BLaER1 treated with 17β-estradiol and CSF1 and Interleukin-3, amounts not matched to agents 10 nM and 100 nM (cell line): ENCODE data around the gene TMCO1.
"Not testable (repeated sequence)": the region's sequence is repeated elsewhere in the genome, so short reads cannot be mapped to it uniquely, and the experiment has no call there.

Source experiments
- H3K27ac ChIP-seq, 11 experiments: shearing (Covaris generic); formaldehyde crosslinking; 2 replicates each; pipeline ENCODE4 v1.8.1; 2022
- H3K27me3 ChIP-seq, 11 experiments: shearing (Covaris generic); formaldehyde crosslinking; 2 replicates each; pipeline ENCODE4 v1.8.1; 2022
- H3K36me3 ChIP-seq, 11 experiments: shearing (Covaris generic); formaldehyde crosslinking; 2 replicates each; pipeline ENCODE4 v1.8.1; 2022
- H3K4me1 ChIP-seq, 10 experiments: shearing (Covaris generic); formaldehyde crosslinking; 2 replicates each; pipeline ENCODE4 v1.8.1; 2022
- H3K4me2 ChIP-seq, 11 experiments: shearing (Covaris generic); formaldehyde crosslinking; 2 replicates each; pipeline ENCODE4 v1.8.1; 2022
- H3K4me3 ChIP-seq, 10 experiments: shearing (Covaris generic); formaldehyde crosslinking; 2 replicates each; pipeline ENCODE4 v1.8.1; 2022
- H3K9ac ChIP-seq, 11 experiments: shearing (Covaris generic); formaldehyde crosslinking; 2 replicates each; pipeline ENCODE4 v1.8.1; 2022
- H3K9me3 ChIP-seq, 11 experiments: shearing (Covaris generic); formaldehyde crosslinking; replicated peaks in 1 of 11; 2 replicates each; pipeline ENCODE4 v1.8.1; 2022
- H4K20me1 ChIP-seq, 11 experiments: shearing (Covaris generic); formaldehyde crosslinking; 2 replicates each; pipeline ENCODE4 v1.8.1; 2022
- Cebpa-rat ChIP-seq, 11 experiments: shearing (Covaris generic); IDR thresholded peaks; 2 replicates each; pipeline ENCODE4 v1.8.1; 2022

Gene TMCO1

DNA sequence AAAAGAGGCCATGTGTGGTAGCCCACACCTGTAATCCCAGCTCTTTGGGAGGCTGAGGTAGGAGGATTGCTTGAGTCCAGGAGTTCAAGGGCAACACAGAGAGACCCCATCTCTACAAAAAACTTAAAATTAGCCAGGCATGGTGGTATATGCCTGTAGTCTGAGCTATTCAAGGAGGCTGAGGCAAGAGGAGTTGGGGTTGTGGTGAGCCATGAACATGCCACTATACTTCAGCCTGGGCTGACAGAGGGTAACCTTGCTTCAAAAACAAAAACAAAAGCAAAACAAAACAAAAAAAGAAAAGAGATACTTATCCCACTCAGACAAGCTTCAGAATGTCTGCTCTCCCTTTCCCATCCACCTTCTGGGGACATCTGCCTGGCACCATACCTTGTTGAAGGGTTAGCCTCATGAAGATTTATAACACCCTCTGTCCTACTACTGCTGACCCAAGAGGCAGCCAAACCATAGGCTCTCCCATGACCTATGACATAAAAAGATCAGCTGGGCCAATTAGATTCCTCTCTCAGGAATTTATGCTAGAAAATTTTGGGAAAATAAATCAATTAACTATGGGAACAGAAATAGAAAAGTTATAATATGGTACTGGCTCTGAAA lies 13.2 kb downstream of the TMCO1 start:
- Histone ChIP-seq H3K4me2 (no peak overlapping the region), H3K9me3 (no peaks in the 10 kb centered on the region), H3K9ac (no peak overlapping the region), H3K4me1 (0 out of 20 replicates have a peak, but pooled peaks cover 0 to 3% (median 0%) of the 10 kb centered on the region in 10 experiments), H3K27me3 (no peaks in the 10 kb centered on the region), H3K36me3 (peaks cover 58 to 99% (median 80%) of the 10 kb centered on the region in 11 experiments), H4K20me1 (peaks cover 0 to 11% (median 0%) of the 10 kb centered on the region in 11 experiments; a peak in 7 of 22 replicates), H3K27ac (no peak overlapping the region), H3K4me3 (no peak overlapping the region)
- no peak for TF ChIP-seq Cebpa-rat (IDR thresholded peaks at IDR 0.05)

DNA sequence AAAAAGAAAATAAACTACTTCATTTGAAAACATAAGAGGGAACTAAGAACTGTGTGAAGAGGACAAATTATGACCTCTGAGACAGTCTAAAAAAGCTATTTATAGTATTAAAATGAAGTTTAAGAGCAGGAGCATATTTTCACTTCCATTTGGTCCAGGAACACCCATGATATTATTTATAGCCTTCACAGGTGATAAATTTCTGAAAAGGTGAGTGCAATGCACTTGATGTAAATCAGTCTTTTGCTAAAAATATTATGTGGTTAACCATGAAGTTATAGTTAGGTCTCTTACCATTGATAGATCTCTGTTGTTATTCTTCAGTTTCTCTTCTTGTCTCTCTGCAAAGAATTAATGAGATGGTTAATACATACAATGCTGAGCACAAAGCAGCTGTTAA lies 14.7 kb downstream of the TMCO1 start:
- H3K4me2 ChIP-seq, result no peak overlapping the region
- no peak for TF ChIP-seq Cebpa-rat (IDR thresholded peaks at IDR 0.05)

DNA sequence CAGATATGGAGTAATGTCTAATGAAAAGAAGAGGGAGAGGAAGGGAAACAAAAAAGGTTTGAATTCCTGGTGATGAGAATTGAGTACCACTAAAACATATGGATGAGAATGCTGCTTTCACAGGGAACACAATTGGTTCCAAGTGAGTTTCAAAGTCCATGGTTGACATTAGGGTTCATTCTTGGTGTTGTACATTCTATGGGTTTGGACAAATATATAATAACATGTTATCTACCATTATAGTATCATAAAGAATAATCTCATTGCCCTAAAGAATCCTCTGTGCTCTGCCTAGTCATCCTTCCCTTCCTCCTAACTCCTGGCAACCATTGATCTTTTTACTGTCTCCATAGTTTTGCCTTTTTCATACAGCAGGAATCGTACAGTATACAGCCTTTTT lies 20.1 kb downstream of the TMCO1 start:
- no peak overlapping the region for H3K4me3 ChIP-seq
- no peaks in the 10 kb centered on the region for H3K4me1 ChIP-seq
- H3K9ac ChIP-seq, result no peak overlapping the region
- H3K27me3 ChIP-seq, result no peaks in the 10 kb centered on the region
- H3K36me3 ChIP-seq, result peaks cover 65 to 95% (median 75%) of the 10 kb centered on the region in 11 experiments
- no peaks in the 10 kb centered on the region for H3K9me3 ChIP-seq
- no peak overlapping the region for H3K27ac ChIP-seq
- H3K4me2 ChIP-seq, result no peak overlapping the region
- no peaks in the 10 kb centered on the region for H4K20me1 ChIP-seq
- no peak for TF ChIP-seq Cebpa-rat (IDR thresholded peaks at IDR 0.05)

More for the DNA sequence above, 14.7 kb downstream of the TMCO1 start:
- H3K9ac ChIP-seq, result no peak overlapping the region
- no peaks in the 10 kb centered on the region for H3K27me3 ChIP-seq
- no peak overlapping the region for H3K4me3 ChIP-seq
- H4K20me1 ChIP-seq, result peaks cover 0 to 11% (median 0%) of the 10 kb centered on the region in 11 experiments; a peak in 3 of 22 replicates
- no peaks in the 10 kb centered on the region for H3K9me3 ChIP-seq
- no peak overlapping the region for H3K27ac ChIP-seq
- peaks cover 69 to 94% (median 85%) of the 10 kb centered on the region in 11 experiments for H3K36me3 ChIP-seq
- H3K4me1 ChIP-seq, result 0 out of 20 replicates have a peak, but pooled peaks cover 0 to 3% (median 0%) of the 10 kb centered on the region in 10 experiments

- no peaks in the 10 kb centered on the region for H3K4me1 ChIP-seq
- no peak overlapping the region for H3K27ac ChIP-seq
- no peaks in the 10 kb centered on the region for H3K27me3 ChIP-seq
- peaks cover 62 to 95% (median 75%) of the 10 kb centered on the region in 11 experiments for H3K36me3 ChIP-seq
- no peaks in the 10 kb centered on the region for H3K9me3 ChIP-seq
- no peaks in the 10 kb centered on the region for H4K20me1 ChIP-seq
- H3K4me2 ChIP-seq, result no peak overlapping the region
- no peak overlapping the region for H3K4me3 ChIP-seq
- TF ChIP-seq Cebpa-rat (IDR thresholded peaks at IDR 0.05), result no peak
- H3K9ac ChIP-seq, result no peak overlapping the region
Observed at GRCh38 chr1:165747632-165748447, 20.8 kb downstream of the TMCO1 start.

GRCh38 chr1:165744913-165745312 lies 23.8 kb downstream of the TMCO1 start:
- H3K36me3 ChIP-seq, result peaks cover 66 to 96% (median 76%) of the 10 kb centered on the region in 11 experiments
- H3K9ac ChIP-seq, H3K4me2 ChIP-seq, H3K4me3 ChIP-seq, H3K9me3 ChIP-seq, H3K27me3 ChIP-seq, H3K27ac ChIP-seq, H3K4me1 ChIP-seq, H4K20me1 ChIP-seq: not testable (repeated sequence)

DNA sequence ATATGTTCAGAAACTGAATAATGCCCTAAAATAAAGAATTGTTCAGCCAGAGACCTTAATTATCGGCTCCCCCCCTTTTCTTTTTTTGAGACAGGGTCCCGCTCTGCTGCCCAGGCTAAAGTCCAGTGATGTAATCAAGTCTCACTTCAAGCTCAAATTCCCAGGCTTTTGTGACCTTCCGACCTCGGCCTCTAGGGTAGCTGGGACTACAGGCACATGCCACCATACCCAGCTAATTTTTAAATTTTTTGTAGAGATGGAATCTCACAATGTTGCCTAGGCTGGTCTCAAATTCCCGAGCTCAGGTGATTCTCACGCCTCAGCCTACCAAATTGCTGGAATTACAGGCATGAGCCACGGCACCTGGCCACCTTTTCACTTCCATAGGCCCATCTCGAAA lies 26.5 kb downstream of the TMCO1 start:
- Histone ChIP-seq H3K27me3 (no peaks in the 10 kb centered on the region), H3K36me3 (peaks cover 64 to 100% (median 80%) of the 10 kb centered on the region in 11 experiments), H3K4me2 (no peak overlapping the region), H4K20me1 (peaks cover 0 to 16% (median 0%) of the 10 kb centered on the region in 11 experiments; a peak in 4 of 22 replicates), H3K27ac (no peak overlapping the region), H3K9ac (no peak overlapping the region), H3K9me3 (peaks cover 0 to under 1% (median 0%) of the 10 kb centered on the region in 11 experiments; a peak in 3 of 22 replicates), H3K4me1 (peaks cover 0 to 18% (median 4%) of the 10 kb centered on the region in 10 experiments; a peak in 6 of 20 replicates), H3K4me3 (no peak overlapping the region)
- no peak for TF ChIP-seq Cebpa-rat (IDR thresholded peaks at IDR 0.05)

- Histone ChIP-seq H3K27me3 (no peaks in the 10 kb centered on the region), H3K9ac (no peak overlapping the region), H3K4me3 (no peak overlapping the region), H3K27ac (no peak overlapping the region), H3K36me3 (peaks cover 66 to 100% (median 82%) of the 10 kb centered on the region in 11 experiments), H3K9me3 (peaks cover 0 to 7% (median 0%) of the 10 kb centered on the region in 11 experiments; a peak in 5 of 22 replicates), H4K20me1 (peaks cover 0 to 16% (median 0%) of the 10 kb centered on the region in 11 experiments; a peak in 4 of 22 replicates), H3K4me2 (peak overlapping the region in 6 of 11 experiments; percentile 14 to 47 (median 26); a peak in 6 of 22 replicates), H3K4me1 (peaks cover 0 to 23% (median 4%) of the 10 kb centered on the region in 10 experiments; a peak in 6 of 20 replicates)
- TF ChIP-seq Cebpa-rat (IDR thresholded peaks at IDR 0.05), result no peak
Observed at GRCh38 chr1:165738794-165739193, 29.9 kb downstream of the TMCO1 start.

- Histone ChIP-seq H3K4me3 (no peak overlapping the region), H3K4me2 (no peak overlapping the region), H4K20me1 (peaks cover 0 to 16% (median 0%) of the 10 kb centered on the region in 11 experiments; a peak in 4 of 22 replicates), H3K36me3 (peaks cover 59 to 94% (median 79%) of the 10 kb centered on the region in 11 experiments), H3K9me3 (peaks cover 0 to 7% (median 0%) of the 10 kb centered on the region in 11 experiments; a peak in 5 of 22 replicates), H3K27me3 (no peaks in the 10 kb centered on the region), H3K4me1 (peaks cover 0 to 23% (median 4%) of the 10 kb centered on the region in 10 experiments; a peak in 6 of 20 replicates), H3K9ac (no peak overlapping the region), H3K27ac (no peak overlapping the region)
- TF ChIP-seq Cebpa-rat (IDR thresholded peaks at IDR 0.05), result no peak
Observed at GRCh38 chr1:165737196-165737595, 31.5 kb downstream of the TMCO1 start.

- Histone ChIP-seq H3K9me3 (peaks cover 0 to 7% (median 0%) of the 10 kb centered on the region in 11 experiments; a peak in 5 of 22 replicates), H3K36me3 (peaks cover 43 to 92% (median 66%) of the 10 kb centered on the region in 11 experiments), H3K27me3 (no peaks in the 10 kb centered on the region), H3K27ac (no peak overlapping the region), H3K4me3 (no peak overlapping the region), H4K20me1 (peaks cover 0 to 16% (median 0%) of the 10 kb centered on the region in 11 experiments; a peak in 4 of 22 replicates), H3K9ac (no peak overlapping the region), H3K4me1 (peaks cover 0 to 23% (median 4%) of the 10 kb centered on the region in 10 experiments; a peak in 6 of 20 replicates), H3K4me2 (no peak overlapping the region)
- TF ChIP-seq Cebpa-rat (IDR thresholded peaks at IDR 0.05), result no peak
Observed at GRCh38 chr1:165734906-165735305, 33.8 kb downstream of the TMCO1 start.
